ENCODE results near the gene GNG12.
A peak's percentile ranks its signal among the peaks of the same experiment; 100 is the strongest.

Gene GNG12

DNA sequence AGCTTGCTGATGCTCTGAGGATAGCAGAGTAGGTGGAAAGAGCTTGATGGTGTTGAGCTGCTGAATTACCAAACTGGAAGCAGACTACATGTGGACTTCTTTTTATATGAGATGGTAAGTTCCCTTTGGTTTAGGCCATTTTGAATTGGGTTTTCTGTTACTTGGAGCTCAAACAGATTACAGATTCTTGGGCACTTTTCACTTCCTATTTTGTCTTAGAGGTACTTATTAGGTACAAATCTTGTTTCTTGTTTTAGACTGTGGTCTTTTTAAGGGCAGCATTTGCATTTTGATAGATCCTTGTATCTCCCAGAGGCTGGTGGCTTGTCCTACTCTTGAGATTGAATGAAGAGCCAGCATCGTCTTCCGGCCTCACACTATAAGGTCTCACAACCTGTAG is 78.1 kb downstream of the GNG12 start:
- TF ChIP-seq, protein P1, sequence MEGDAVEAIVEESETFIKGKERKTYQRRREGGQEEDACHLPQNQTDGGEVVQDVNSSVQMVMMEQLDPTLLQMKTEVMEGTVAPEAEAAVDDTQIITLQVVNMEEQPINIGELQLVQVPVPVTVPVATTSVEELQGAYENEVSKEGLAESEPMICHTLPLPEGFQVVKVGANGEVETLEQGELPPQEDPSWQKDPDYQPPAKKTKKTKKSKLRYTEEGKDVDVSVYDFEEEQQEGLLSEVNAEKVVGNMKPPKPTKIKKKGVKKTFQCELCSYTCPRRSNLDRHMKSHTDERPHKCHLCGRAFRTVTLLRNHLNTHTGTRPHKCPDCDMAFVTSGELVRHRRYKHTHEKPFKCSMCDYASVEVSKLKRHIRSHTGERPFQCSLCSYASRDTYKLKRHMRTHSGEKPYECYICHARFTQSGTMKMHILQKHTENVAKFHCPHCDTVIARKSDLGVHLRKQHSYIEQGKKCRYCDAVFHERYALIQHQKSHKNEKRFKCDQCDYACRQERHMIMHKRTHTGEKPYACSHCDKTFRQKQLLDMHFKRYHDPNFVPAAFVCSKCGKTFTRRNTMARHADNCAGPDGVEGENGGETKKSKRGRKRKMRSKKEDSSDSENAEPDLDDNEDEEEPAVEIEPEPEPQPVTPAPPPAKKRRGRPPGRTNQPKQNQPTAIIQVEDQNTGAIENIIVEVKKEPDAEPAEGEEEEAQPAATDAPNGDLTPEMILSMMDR (IDR thresholded peaks at IDR 0.05; ENCODE audit: low read depth, low read length), result no peak
- H3K4me3 ChIP-seq (ENCODE audit: low read depth, low read length), result no peak overlapping the region

DNA sequence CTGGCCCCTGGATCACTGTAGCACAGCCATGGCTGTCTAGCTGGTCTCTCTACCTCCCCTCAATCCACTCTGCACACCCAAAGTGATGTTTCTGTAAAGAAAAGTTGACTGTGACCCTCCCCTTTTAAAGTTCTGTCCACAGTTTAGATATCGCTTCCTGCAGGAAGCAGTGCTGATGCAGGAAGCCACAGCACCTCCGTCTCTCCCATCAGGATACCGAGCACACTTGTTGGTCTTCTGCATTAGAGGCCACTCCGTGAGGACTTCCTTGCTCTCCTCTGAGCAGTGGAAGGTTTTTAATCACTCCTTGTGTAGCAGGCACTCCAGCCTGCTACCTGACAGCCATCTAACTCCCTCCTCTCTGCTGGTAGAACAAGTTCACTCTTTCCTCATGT is 78.7 kb downstream of the GNG12 start:
- TF ChIP-seq, protein P1 (IDR thresholded peaks at IDR 0.05; ENCODE audit: low read depth, low read length), result no peak
- no peak overlapping the region for H3K4me3 ChIP-seq (ENCODE audit: low read depth, low read length)

DNA sequence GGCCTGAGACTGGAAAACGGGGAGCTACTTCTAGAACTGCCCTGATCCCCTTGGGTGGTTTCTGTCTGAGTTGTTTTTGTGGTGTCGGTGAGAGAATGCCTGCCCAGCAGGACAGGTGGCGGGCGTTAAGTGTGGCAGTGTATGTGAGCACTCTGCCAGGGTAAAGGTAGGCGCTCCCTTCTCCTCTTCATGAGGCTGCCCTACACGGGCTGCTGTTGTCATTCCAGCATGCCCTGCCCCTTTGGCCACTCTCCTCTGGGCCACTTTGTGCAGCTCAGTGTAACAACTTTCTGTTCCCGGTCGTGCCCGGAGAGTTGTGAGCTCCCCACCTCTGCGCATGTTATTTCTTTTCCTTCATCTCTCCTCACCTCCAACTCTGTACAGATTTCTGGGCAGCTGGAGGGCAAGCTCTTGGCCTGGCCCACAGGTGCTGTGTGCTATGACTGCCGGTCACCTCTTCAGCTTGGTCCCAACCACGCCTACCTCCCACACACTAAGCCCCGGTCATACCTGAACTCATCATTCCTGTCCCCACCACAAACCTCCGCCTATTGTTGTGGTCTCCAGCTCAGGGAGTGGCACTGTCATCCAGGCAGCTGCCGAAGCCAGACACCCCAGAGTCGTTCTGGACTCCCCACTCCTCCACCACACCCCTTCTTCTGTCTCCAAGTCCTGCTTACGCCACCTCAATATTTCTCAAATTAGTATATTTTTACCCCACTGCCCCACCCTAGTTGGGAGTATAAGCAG is 79.3 kb downstream of the GNG12 start:
- TF ChIP-seq, protein P1 (IDR thresholded peaks at IDR 0.05; ENCODE audit: low read depth, low read length), result no peak
- no peak overlapping the region for H3K4me3 ChIP-seq (ENCODE audit: low read depth, low read length)

DNA sequence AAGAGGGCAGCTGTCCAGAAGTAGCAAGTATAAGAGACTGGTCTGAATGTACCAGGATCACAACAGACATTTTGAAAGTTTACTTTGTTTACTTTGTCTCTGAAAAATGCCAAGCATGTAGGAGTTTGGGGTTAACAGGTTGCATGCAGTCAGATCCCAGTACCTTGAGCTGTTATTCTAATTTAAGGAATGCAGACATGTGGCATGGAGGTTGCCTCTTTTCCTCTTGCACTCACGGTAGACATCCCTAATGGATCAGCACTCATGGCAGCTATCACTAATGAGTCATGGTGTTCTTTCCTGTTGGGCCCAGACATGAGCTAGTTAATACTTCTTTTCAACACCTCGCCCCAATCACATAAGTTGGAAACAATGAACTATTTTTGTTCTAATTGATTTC is 81.0 kb downstream of the GNG12 start:
- H3K4me3 ChIP-seq (ENCODE audit: low read depth, low read length), result no peak overlapping the region
- TF ChIP-seq, protein P1 (IDR thresholded peaks at IDR 0.05; ENCODE audit: low read depth, low read length), result no peak

DNA sequence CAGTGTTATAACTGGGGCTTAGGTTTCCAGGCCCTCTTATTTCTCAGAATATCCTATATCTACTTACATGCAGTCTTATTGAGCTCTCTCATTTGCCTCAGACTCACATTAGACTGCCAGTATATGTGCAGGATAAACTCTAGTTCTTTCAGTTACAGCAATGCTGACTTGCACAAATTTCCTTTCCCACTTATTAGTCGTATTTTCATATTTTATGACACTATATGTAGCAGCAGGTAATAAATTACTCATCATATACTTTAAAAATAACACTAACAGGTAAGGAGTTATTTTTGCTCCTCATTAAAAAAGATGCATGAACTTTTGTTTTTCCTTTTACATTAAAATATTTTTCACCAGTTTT is 82.6 kb downstream of the GNG12 start:
- TF ChIP-seq, protein P1 (IDR thresholded peaks at IDR 0.05; ENCODE audit: low read depth, low read length), result no peak
- H3K4me3 ChIP-seq (ENCODE audit: low read depth, low read length), result no peak overlapping the region

DNA sequence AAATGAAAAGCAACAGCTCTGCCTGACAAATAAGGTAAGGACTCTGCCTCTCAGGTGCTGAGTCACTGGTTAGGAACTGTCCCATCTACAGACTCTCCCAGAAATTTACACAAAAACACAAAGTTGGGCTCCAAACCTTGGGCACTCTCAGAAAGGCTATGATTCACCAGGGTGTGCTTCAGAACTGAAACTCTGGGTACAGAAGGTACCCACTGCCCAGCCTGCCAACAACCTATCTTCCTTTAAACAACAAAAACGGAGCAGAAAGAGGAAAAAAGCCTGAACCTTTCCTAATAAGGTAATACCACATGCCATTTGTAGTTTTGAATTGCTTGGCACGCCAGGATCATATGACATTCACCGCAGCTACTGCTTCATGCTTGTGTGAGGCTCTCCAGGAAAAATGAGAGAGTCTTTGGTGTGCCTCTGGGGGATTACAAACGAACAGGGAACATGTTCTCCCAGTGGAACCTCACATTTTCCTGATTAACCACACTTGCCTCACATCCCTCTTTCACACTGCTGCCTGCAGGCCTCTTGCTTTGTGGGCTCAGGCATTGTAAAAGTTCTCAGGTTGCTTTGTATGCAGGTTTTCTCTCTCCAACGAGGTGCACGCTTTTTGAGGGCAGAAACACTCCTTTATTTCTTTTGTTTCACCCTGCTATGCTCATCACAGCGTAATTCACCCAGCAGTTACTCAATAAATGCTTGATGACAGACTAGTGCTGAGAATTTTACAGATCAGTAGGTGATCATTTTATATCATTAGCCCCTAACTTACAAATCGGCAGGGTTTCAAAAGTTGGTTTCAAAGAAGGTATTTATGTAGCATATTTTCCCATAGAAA is 83.2 kb downstream of the GNG12 start:
- peak overlapping the region; percentile 19; the same call in 1 of the 2 replicates for H3K4me3 ChIP-seq (ENCODE audit: low read depth, low read length)
- TF ChIP-seq, protein P1 (IDR thresholded peaks at IDR 0.05; ENCODE audit: low read depth, low read length), result no peak
